ENCODE data around the gene ARAF. TPM values are rescaled to one million over a fixed set of nuclear protein-coding genes. Genes with fewer than 3 reads are reported as not detected.

ARAF gene
- total and polyA plus RNA-seq, 2 experiments from 2014 or later, result 32.0 to 78.0 TPM

DNA sequence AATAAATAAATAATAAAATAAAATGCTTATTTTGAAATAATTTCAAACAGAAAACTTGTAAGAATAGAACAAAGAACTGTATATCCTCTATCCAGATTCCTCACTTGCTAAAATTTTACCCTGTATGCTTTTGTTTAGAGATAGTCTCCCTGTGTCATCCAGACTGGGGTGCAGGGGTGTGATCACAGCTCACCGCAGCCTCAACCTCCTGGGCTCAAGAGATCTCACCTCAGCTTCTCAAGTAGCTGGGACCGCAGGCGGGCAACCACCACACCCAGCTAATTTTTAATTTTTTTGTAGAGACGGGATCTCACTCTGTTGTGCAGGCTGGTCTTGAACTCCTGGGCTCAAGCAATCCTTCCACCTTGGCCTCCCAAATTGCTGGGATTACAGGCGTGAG is 17.5 kb upstream of the ARAF start:
- Histone ChIP-seq H3K9me2 (ENCODE audit: insufficient read depth) (no peaks in the 10 kb centered on the region), H4K20me1 (ENCODE audit: insufficient read depth) (no peaks in the 10 kb centered on the region), H3K27me3 (replicated peaks; ENCODE audit: insufficient read depth) (no peaks in the 10 kb centered on the region), H3K36me3 (ENCODE audit: low read depth) (no peaks in the 10 kb centered on the region), H3K9ac (no peak overlapping the region), H3K9me3 (ENCODE audit: low read depth) (no peaks in the 10 kb centered on the region), H3K27ac (no peak overlapping the region), H3K4me2 (ENCODE audit: unreplicated experiment) (no peak overlapping the region), H3K4me1 (ENCODE audit: insufficient read depth) (peaks cover 5% of the 10 kb centered on the region), H3K79me2 (ENCODE audit: insufficient read depth) (no peaks in the 10 kb centered on the region), H3K4me3 (no peak overlapping the region), H2AFZ (no peak overlapping the region), H3F3A (ENCODE audit: insufficient read depth) (no peaks in the 10 kb centered on the region)
- WGBS, 2 experiments (ENCODE audit: low coverage in 1 of 2, low lambda C conversion rate in 2 of 2, missing lambda C conversion rate in 2 of 2), result 77 to 90% methylated on average over 5 of the region's 5 CpGs
- in situ Hi-C loops (cut with MboI), result loop anchor here (25.0 kb wide), 1 partner anchor 494 kb away; no protein-coding TSS in a partner anchor
- no peak for DNase-seq
- TF ChIP-seq EZH2phosphoT487 (IDR thresholded peaks at IDR 0.05; ENCODE audit: insufficient read depth, low read depth) (no peak), EZH2 (IDR thresholded peaks at IDR 0.05; ENCODE audit: insufficient read depth, poor library complexity, severe bottlenecking) (no peak)

- peak overlapping the region; percentile 89 for H3K4me2 ChIP-seq (ENCODE audit: unreplicated experiment)
- no peaks in the 10 kb centered on the region for H3F3A ChIP-seq (ENCODE audit: insufficient read depth)
- H3K36me3 ChIP-seq (ENCODE audit: low read depth), result no peaks in the 10 kb centered on the region
- no peaks in the 10 kb centered on the region for H3K9me3 ChIP-seq (ENCODE audit: low read depth)
- TF ChIP-seq EZH2phosphoT487 (IDR thresholded peaks at IDR 0.05; ENCODE audit: insufficient read depth, low read depth) (no peak), EZH2 (IDR thresholded peaks at IDR 0.05; ENCODE audit: insufficient read depth, poor library complexity, severe bottlenecking) (no peak)
- H2AFZ ChIP-seq, result peak overlapping the region; percentile 86
- H3K27ac ChIP-seq, result peak overlapping the region; percentile 81
- no peaks in the 10 kb centered on the region for H4K20me1 ChIP-seq (ENCODE audit: insufficient read depth)
- H3K79me2 ChIP-seq (ENCODE audit: insufficient read depth), result 0 out of 2 replicates have a peak, but pooled peaks cover 4% of the 10 kb centered on the region
- peak overlapping the region; percentile 74 for H3K4me3 ChIP-seq
- H3K9me2 ChIP-seq (ENCODE audit: insufficient read depth), result no peaks in the 10 kb centered on the region
- peak overlapping the region; percentile 86 for H3K9ac ChIP-seq
- DNase-seq, result peak; percentile 93
- in situ Hi-C loops (cut with MboI), result no loop called here
- 1% methylated on average over 18 to 20 of the region's 20 CpGs for WGBS, 2 experiments (ENCODE audit: low coverage in 1 of 2, low lambda C conversion rate in 2 of 2, missing lambda C conversion rate in 2 of 2)
- H3K4me1 ChIP-seq (ENCODE audit: insufficient read depth), result peaks cover 4% of the 10 kb centered on the region; the same call in 1 of the 2 replicates
- H3K27me3 ChIP-seq (replicated peaks; ENCODE audit: insufficient read depth), result no peaks in the 10 kb centered on the region
Measured at GRCh38 chrX:47556045-47556623, 4.9 kb upstream of the ARAF start.

GRCh38 chrX:47558436-47558835 is 2.6 kb upstream of the ARAF start:
- TF ChIP-seq EZH2phosphoT487 (IDR thresholded peaks at IDR 0.05; ENCODE audit: insufficient read depth, low read depth) (no peak), EZH2 (IDR thresholded peaks at IDR 0.05; ENCODE audit: insufficient read depth, poor library complexity, severe bottlenecking) (no peak)
- H3K9ac ChIP-seq, result no peak overlapping the region
- no peaks in the 10 kb centered on the region for H3K36me3 ChIP-seq (ENCODE audit: low read depth)
- H3K79me2 ChIP-seq (ENCODE audit: insufficient read depth), result peaks cover 23% of the 10 kb centered on the region
- H3F3A ChIP-seq (ENCODE audit: insufficient read depth), result no peaks in the 10 kb centered on the region
- no peak for DNase-seq
- H4K20me1 ChIP-seq (ENCODE audit: insufficient read depth), result no peaks in the 10 kb centered on the region
- H3K4me1 ChIP-seq (ENCODE audit: insufficient read depth), result peaks cover 8% of the 10 kb centered on the region; the same call in 1 of the 2 replicates
- no peaks in the 10 kb centered on the region for H3K9me2 ChIP-seq (ENCODE audit: insufficient read depth)
- H2AFZ ChIP-seq, result no peak overlapping the region
- no peaks in the 10 kb centered on the region for H3K9me3 ChIP-seq (ENCODE audit: low read depth)
- no peak overlapping the region for H3K4me3 ChIP-seq
- no peak overlapping the region for H3K27ac ChIP-seq
- H3K27me3 ChIP-seq (replicated peaks; ENCODE audit: insufficient read depth), result no peaks in the 10 kb centered on the region
- in situ Hi-C loops (cut with MboI), result no loop called here
- H3K4me2 ChIP-seq (ENCODE audit: unreplicated experiment), result no peak overlapping the region
- WGBS, 2 experiments (ENCODE audit: low coverage in 1 of 2, low lambda C conversion rate in 2 of 2, missing lambda C conversion rate in 2 of 2), result 64 to 75% methylated on average over 3 of the region's 3 CpGs

DNA sequence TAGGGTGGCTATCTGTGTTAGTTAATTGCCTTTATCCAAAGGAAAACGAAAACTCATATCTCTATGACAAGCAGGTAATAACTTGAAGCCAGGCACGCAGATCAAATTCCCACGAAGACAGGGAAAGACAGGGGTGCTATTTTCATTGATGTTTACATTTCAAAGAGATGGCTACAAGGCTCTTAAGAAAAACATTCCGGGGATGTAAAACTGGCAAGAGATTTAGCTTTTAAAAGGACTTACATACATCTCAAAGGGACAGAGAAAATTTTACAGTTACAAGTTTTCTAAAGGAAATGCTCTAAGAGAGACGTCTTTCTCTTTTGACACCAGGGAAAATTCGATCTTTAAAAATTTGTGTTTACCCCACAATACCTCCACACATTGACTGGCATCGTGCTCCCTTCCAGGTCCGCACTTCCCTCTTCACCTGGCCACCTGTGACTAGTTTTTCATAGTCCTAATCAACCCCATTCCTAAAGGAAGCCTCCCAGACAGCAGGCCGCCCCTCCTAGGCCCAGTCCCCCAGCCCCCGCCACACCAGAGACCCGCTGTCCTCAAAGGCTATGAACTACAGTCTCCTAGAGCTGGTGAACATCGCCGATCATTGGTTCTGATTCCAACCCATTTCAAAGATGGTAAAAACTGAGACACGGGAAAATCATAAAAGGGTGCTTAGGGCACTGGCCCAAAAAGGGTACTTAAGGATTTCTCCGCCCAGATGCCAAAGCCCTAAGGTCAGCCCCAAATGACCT is 649 bp upstream of the ARAF start:
- Histone ChIP-seq H3K9me2 (ENCODE audit: insufficient read depth) (no peaks in the 10 kb centered on the region), H3K27me3 (replicated peaks; ENCODE audit: insufficient read depth) (no peaks in the 10 kb centered on the region), H3K9ac (peak overlapping the region; percentile 97), H2AFZ (peak overlapping the region; percentile 83), H3K4me3 (peak overlapping the region; percentile 89), H3K79me2 (ENCODE audit: insufficient read depth) (peaks cover 42% of the 10 kb centered on the region), H3K4me1 (ENCODE audit: insufficient read depth) (peaks cover 12% of the 10 kb centered on the region; the same call in 1 of the 2 replicates), H3K9me3 (ENCODE audit: low read depth) (no peaks in the 10 kb centered on the region), H4K20me1 (ENCODE audit: insufficient read depth) (no peaks in the 10 kb centered on the region), H3F3A (ENCODE audit: insufficient read depth) (no peaks in the 10 kb centered on the region), H3K36me3 (ENCODE audit: low read depth) (no peaks in the 10 kb centered on the region), H3K4me2 (ENCODE audit: unreplicated experiment) (peak overlapping the region; percentile 70), H3K27ac (peak overlapping the region; percentile 79)
- 2 to 3% methylated on average over 14 to 15 of the region's 15 CpGs for WGBS, 2 experiments (ENCODE audit: low coverage in 1 of 2, low lambda C conversion rate in 2 of 2, missing lambda C conversion rate in 2 of 2)
- no peak for DNase-seq
- in situ Hi-C loops (cut with MboI), result no loop called here
- no peak for TF ChIP-seq EZH2phosphoT487 (IDR thresholded peaks at IDR 0.05; ENCODE audit: insufficient read depth, low read depth)
- TF ChIP-seq EZH2 (IDR thresholded peaks at IDR 0.05; ENCODE audit: insufficient read depth, poor library complexity, severe bottlenecking), result no peak

Measured in GM23248 (cell line).